Ovary (tissue), 3 donors: ENCODE results near the gene RGS6.
"Not testable (repeated sequence)": the region's sequence is repeated elsewhere in the genome, so short reads cannot be mapped to it uniquely, and the experiment has no call there.

Source experiments
- CTCF ChIP-seq, 3 donors: fragments of 450-650 bp in 2 of 3; fragments of 200-600 bp in 1 of 3; IDR thresholded peaks; one replicate each; pipeline versions ENCODE4 v1.5.1 to v1.8.0; 2016 to 2022; ENCODE audit warnings: antibody characterized with exemption in 3 of 3, mild to moderate bottlenecking in 1 of 3
- EP300 ChIP-seq: sonication (generic); formaldehyde crosslinking; IDR thresholded peaks from one replicate; pipeline ENCODE4 v1.6.1; 2017; ENCODE audit warnings: antibody characterized with exemption
- POLR2A ChIP-seq: fragments of 450-650 bp; IDR thresholded peaks from one replicate; pipeline ENCODE4 v1.6.1; 2017; ENCODE audit warnings: antibody characterized with exemption, mild to moderate bottlenecking, moderate library complexity
- donor health status: DM: no; HTN: no; CAD: no.

- not testable (repeated sequence) for TF ChIP-seq CTCF (IDR thresholded peaks at IDR 0.05); POLR2A; EP300
Observed at GRCh38 chr14:71941616-71942015, 9.4 kb downstream of the RGS6 start.
